ENCODE results near the gene RIMBP2.

Gene RIMBP2

DNA sequence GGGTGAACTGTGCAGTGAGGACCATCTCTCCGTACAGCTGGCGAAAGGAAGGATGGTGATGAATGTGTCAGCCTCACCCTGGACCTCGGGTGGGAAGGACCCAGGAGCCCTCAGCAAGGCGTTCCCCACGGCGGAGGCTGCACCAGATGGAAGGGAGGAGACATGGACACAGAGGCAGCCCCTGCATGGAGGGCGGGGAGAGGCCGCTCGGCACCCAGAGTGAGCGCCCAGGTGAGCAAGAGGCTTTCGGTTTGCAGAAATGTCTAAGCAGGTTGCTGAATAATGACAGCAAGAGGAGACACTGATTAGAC lies 268.5 kb downstream of the RIMBP2 start:
- H3K79me2 ChIP-seq (ENCODE audit: insufficient read depth, low read length), result no peaks in the 10 kb centered on the region
- no peaks in the 10 kb centered on the region for H4K20me1 ChIP-seq (ENCODE audit: insufficient read depth, low read length)
- no peaks in the 10 kb centered on the region for H3K4me1 ChIP-seq (ENCODE audit: insufficient read depth, low read length, severe bottlenecking)
- H3K36me3 ChIP-seq (ENCODE audit: insufficient read depth, low read length), result no peaks in the 10 kb centered on the region
- H2AFZ ChIP-seq (ENCODE audit: low read length), result no peak overlapping the region
- no peak overlapping the region for H3K27ac ChIP-seq (ENCODE audit: low read depth, low read length, poor library complexity, severe bottlenecking)
- no peaks in the 10 kb centered on the region for H3F3A ChIP-seq (ENCODE audit: insufficient read depth, low read length)
- H3K4me3 ChIP-seq (ENCODE audit: low read depth, low read length, poor library complexity, severe bottlenecking), result no peak overlapping the region
- H3K9me2 ChIP-seq (ENCODE audit: low read depth, low read length), result no peaks in the 10 kb centered on the region
- H3K27me3 ChIP-seq (ENCODE audit: insufficient read depth, low read length), result no peaks in the 10 kb centered on the region
- H3K9me3 ChIP-seq (ENCODE audit: low read length), result no peaks in the 10 kb centered on the region
- H3K9ac ChIP-seq (ENCODE audit: low read length), result no peak overlapping the region
- TF ChIP-seq, protein P1, sequence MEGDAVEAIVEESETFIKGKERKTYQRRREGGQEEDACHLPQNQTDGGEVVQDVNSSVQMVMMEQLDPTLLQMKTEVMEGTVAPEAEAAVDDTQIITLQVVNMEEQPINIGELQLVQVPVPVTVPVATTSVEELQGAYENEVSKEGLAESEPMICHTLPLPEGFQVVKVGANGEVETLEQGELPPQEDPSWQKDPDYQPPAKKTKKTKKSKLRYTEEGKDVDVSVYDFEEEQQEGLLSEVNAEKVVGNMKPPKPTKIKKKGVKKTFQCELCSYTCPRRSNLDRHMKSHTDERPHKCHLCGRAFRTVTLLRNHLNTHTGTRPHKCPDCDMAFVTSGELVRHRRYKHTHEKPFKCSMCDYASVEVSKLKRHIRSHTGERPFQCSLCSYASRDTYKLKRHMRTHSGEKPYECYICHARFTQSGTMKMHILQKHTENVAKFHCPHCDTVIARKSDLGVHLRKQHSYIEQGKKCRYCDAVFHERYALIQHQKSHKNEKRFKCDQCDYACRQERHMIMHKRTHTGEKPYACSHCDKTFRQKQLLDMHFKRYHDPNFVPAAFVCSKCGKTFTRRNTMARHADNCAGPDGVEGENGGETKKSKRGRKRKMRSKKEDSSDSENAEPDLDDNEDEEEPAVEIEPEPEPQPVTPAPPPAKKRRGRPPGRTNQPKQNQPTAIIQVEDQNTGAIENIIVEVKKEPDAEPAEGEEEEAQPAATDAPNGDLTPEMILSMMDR (IDR thresholded peaks at IDR 0.05; ENCODE audit: low read length), result no peak
- TF ChIP-seq EZH2 (IDR thresholded peaks at IDR 0.05; ENCODE audit: borderline replicate concordance, low read length), result no peak
- no peak overlapping the region for H3K4me2 ChIP-seq (ENCODE audit: low read length)

DNA sequence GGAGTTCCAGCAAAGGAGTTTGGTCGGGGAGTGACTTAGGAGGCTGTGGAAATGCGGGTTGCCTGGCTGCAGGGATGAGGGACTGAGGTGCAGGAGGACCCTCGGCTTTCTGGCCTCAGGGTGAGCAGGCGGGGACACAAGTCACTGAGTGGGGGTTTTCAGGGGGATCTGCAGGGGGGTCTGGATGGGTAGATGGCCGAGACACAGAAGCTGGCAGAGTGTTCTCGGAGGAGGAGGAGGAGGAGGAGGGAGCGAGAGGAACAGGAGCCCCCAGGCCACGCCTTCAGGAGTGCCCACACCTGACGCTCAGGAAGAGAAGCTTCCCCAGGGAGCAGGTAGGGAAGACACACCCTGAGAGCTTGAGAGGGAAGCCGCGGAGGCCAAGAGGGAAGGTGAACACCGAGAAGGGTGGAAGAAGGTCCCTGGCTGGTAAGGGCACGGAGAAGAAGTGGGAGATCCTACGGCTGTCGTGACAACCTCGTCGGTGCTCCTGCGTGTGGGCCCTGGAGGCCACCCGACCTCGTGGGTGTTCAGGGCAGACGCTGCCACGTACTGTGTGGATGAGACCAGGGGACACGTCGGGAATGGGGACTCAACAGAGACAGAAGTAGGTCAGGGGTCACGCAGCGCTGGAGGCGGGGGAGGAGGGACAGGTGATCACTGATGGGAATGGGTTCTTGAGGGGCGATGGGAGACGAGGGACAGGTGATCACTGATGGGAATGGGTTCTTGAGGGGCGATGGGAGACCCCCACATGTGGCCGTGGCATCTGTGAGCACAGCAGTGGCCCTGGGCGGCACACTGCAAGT lies 269.0 kb downstream of the RIMBP2 start:
- Histone ChIP-seq H3K27me3 (ENCODE audit: insufficient read depth, low read length) (no peaks in the 10 kb centered on the region), H3K36me3 (ENCODE audit: insufficient read depth, low read length) (no peaks in the 10 kb centered on the region), H3K9ac (ENCODE audit: low read length) (no peak overlapping the region), H3K4me3 (ENCODE audit: low read depth, low read length, poor library complexity, severe bottlenecking) (no peak overlapping the region), H3K9me3 (ENCODE audit: low read length) (no peaks in the 10 kb centered on the region), H3K4me1 (ENCODE audit: insufficient read depth, low read length, severe bottlenecking) (no peaks in the 10 kb centered on the region), H3K4me2 (ENCODE audit: low read length) (no peak overlapping the region), H3K27ac (ENCODE audit: low read depth, low read length, poor library complexity, severe bottlenecking) (no peak overlapping the region), H4K20me1 (ENCODE audit: insufficient read depth, low read length) (no peaks in the 10 kb centered on the region), H3K9me2 (ENCODE audit: low read depth, low read length) (no peaks in the 10 kb centered on the region), H3F3A (ENCODE audit: insufficient read depth, low read length) (no peaks in the 10 kb centered on the region), H2AFZ (ENCODE audit: low read length) (no peak overlapping the region), H3K79me2 (ENCODE audit: insufficient read depth, low read length) (no peaks in the 10 kb centered on the region)
- TF ChIP-seq EZH2 (IDR thresholded peaks at IDR 0.05; ENCODE audit: borderline replicate concordance, low read length), result no peak
- TF ChIP-seq, protein P1 (IDR thresholded peaks at IDR 0.05; ENCODE audit: low read length), result no peak

DNA sequence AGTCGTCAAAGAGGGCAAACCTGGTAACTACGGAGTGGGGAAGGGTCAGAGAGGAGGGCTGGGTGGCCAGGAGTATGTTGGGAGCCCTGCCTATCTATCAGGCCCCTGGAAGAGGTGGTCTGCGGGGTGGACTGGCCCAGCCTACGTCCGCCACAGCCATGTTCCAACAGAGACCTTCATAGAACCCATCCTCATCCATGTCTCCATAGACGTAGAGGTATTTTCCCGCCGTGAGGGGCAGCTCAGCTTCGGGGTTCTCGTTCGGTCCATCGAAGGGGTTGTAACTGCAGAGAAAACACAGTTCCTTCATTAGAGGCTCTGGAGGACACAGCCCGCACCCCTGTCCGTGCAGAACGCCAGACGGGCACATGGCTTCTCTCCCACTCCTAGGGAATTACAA lies 271.1 kb downstream of the RIMBP2 start:
- no peak overlapping the region for H3K27ac ChIP-seq (ENCODE audit: low read depth, low read length, poor library complexity, severe bottlenecking)
- H3K4me3 ChIP-seq (ENCODE audit: low read depth, low read length, poor library complexity, severe bottlenecking), result no peak overlapping the region
- H3F3A ChIP-seq (ENCODE audit: insufficient read depth, low read length), result no peaks in the 10 kb centered on the region
- H3K9ac ChIP-seq (ENCODE audit: low read length), result no peak overlapping the region
- no peaks in the 10 kb centered on the region for H3K27me3 ChIP-seq (ENCODE audit: insufficient read depth, low read length)
- TF ChIP-seq, protein P1 (IDR thresholded peaks at IDR 0.05; ENCODE audit: low read length), result no peak
- TF ChIP-seq EZH2 (IDR thresholded peaks at IDR 0.05; ENCODE audit: borderline replicate concordance, low read length), result no peak
- no peaks in the 10 kb centered on the region for H4K20me1 ChIP-seq (ENCODE audit: insufficient read depth, low read length)
- H3K4me1 ChIP-seq (ENCODE audit: insufficient read depth, low read length, severe bottlenecking), result no peaks in the 10 kb centered on the region
- H3K9me3 ChIP-seq (ENCODE audit: low read length), result no peaks in the 10 kb centered on the region
- no peaks in the 10 kb centered on the region for H3K79me2 ChIP-seq (ENCODE audit: insufficient read depth, low read length)
- H3K4me2 ChIP-seq (ENCODE audit: low read length), result no peak overlapping the region
- H3K36me3 ChIP-seq (ENCODE audit: insufficient read depth, low read length), result no peaks in the 10 kb centered on the region
- no peaks in the 10 kb centered on the region for H3K9me2 ChIP-seq (ENCODE audit: low read depth, low read length)
- H2AFZ ChIP-seq (ENCODE audit: low read length), result no peak overlapping the region
